NB4 (cell line): ENCODE measurements around the gene FRMPD4.

Experiments
- CTCF ChIP-seq: IDR thresholded peaks from one replicate; pipeline ENCODE4 v1.5.1; 2012; ENCODE audit warnings: low read depth, low read length
- POLR2A ChIP-seq: IDR thresholded peaks from 2 replicates; pipeline ENCODE4 v1.6.1; 2011; ENCODE audit warnings: mild to moderate bottlenecking; ENCODE audit not compliant: insufficient read length; ENCODE audit errors: extremely low read depth

GRCh38 chrX:12374286-12374685 is 236.0 kb downstream of the FRMPD4 start:
- TF ChIP-seq CTCF: no peak
- TF ChIP-seq POLR2A: no peak
